Testis (tissue), 2 donors: ENCODE results near the gene ASTL.

Experiments used
- POLR2A ChIP-seq: fragments of 450-650 bp; IDR thresholded peaks from one replicate; pipeline ENCODE4 v1.6.1; 2017; ENCODE audit warnings: antibody characterized with exemption, mild to moderate bottlenecking, moderate library complexity
- TF ChIP-seq, protein P1 (sequence below), 3 experiments: fragments of 450-650 bp in 2 of 3; fragments of 200-600 bp in 1 of 3; sonication (generic) in 1 of 3; IDR thresholded peaks; one replicate each; pipeline ENCODE4 v1.5.1; 2016 to 2019; ENCODE audit warnings: antibody characterized with exemption in 3 of 3, mild to moderate bottlenecking in 2 of 3, moderate library complexity in 1 of 3

DNA sequence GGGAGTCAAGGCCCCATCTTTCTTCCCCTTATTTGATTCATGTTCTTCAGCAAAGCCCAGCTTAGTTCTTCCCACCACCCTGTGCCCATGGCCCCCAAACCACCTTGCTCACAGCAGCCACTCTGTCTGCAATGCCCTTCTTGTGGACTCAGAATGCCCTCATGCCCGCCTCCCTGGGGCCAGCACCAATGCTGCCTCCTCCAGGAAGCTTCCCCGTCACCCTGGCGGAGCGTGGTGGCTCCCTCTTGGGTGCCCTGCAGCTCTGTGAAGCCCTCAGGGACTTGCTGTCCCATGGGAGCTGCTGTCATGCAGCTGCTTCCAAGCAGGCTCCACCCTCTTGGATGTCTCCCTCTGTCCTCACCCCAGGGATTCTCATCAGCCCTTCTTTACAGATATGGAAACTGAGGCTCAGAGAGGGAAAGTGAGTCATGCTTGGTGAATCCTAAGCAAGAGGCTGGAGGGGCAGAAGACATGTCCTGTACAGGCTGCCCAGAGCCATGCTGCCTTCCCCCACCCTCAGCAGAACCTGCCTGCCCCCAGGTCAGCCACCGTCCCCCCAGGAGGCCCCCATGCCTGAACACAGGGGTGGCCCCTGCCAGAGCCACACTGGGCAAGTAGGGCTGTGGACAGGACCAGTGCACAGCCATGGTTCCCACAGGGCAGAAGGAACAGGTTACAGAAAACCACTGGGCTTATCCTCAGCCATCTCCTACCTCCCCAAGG, 18.8 kb upstream of the ASTL start:
- TF ChIP-seq, protein P1, sequence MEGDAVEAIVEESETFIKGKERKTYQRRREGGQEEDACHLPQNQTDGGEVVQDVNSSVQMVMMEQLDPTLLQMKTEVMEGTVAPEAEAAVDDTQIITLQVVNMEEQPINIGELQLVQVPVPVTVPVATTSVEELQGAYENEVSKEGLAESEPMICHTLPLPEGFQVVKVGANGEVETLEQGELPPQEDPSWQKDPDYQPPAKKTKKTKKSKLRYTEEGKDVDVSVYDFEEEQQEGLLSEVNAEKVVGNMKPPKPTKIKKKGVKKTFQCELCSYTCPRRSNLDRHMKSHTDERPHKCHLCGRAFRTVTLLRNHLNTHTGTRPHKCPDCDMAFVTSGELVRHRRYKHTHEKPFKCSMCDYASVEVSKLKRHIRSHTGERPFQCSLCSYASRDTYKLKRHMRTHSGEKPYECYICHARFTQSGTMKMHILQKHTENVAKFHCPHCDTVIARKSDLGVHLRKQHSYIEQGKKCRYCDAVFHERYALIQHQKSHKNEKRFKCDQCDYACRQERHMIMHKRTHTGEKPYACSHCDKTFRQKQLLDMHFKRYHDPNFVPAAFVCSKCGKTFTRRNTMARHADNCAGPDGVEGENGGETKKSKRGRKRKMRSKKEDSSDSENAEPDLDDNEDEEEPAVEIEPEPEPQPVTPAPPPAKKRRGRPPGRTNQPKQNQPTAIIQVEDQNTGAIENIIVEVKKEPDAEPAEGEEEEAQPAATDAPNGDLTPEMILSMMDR (IDR thresholded peaks at IDR 0.05) = no peak
- TF ChIP-seq POLR2A = no peak
